Fibroblast of lung (primary cell): Measurements from ENCODE around the gene TM7SF2.

Source experiments
- EZH2 ChIP-seq: IDR thresholded peaks from 2 replicates; pipeline ENCODE4 v1.5.1; 2012; ENCODE audit warnings: low read length, control low read depth, mild to moderate bottlenecking; ENCODE audit errors: missing control alignments
- TF ChIP-seq, protein P1 (sequence below), 2 donors: IDR thresholded peaks in 1 of 2; conservative IDR thresholded peaks in 1 of 2; 1 replicate in 1 of 2; 2 replicates in 1 of 2; pipeline ENCODE4 v1.5.1; 2011 to 2012; ENCODE audit warnings: low read length in 2 of 2, control low read depth in 1 of 2, inconsistent platforms in 1 of 2, low read depth in 1 of 2, mild to moderate bottlenecking in 1 of 2

- TF ChIP-seq, protein P1, sequence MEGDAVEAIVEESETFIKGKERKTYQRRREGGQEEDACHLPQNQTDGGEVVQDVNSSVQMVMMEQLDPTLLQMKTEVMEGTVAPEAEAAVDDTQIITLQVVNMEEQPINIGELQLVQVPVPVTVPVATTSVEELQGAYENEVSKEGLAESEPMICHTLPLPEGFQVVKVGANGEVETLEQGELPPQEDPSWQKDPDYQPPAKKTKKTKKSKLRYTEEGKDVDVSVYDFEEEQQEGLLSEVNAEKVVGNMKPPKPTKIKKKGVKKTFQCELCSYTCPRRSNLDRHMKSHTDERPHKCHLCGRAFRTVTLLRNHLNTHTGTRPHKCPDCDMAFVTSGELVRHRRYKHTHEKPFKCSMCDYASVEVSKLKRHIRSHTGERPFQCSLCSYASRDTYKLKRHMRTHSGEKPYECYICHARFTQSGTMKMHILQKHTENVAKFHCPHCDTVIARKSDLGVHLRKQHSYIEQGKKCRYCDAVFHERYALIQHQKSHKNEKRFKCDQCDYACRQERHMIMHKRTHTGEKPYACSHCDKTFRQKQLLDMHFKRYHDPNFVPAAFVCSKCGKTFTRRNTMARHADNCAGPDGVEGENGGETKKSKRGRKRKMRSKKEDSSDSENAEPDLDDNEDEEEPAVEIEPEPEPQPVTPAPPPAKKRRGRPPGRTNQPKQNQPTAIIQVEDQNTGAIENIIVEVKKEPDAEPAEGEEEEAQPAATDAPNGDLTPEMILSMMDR (conservative IDR thresholded peaks at IDR 0.05 in 1 of 2, IDR thresholded peaks at IDR 0.05 in 1 of 2; ENCODE audit: low read depth in 1 of 2, low read length in 2 of 2): no peak
- no peak for TF ChIP-seq EZH2
These were observed at the start of gene TM7SF2 for GRCh38 chr11:65111744-65112545.
